Panc1 (cell line): ENCODE results near the gene RBM47. TPM values are rescaled to one million over a fixed set of nuclear protein-coding genes. Genes with fewer than 3 reads are reported as not detected.

Experiments used
- ATAC-seq: fragments of 200-7000 bp; cut with Tn5 transposase; 2 replicates; pipeline ENCODE4 v1.9.1; 2020; ENCODE audit warnings: mild to moderate bottlenecking, moderate library complexity
- BruUV-seq: library from RNA; stranded (reverse); fragments of 400-500 nt; replicated peaks from 2 replicates; lab custom pipeline; 2021; lab: Mats Ljungman, UMichigan
- CTCF ChIA-PET: fragments of 300-600 bp; sonication (Branson Sonifier 250); formaldehyde crosslinking; loops from one replicate; lab custom pipeline; 2022; ENCODE audit warnings: antibody characterized with exemption; lab: Charles Lee
- POLR2A ChIA-PET: fragments of 300-600 bp; sonication (Branson Sonifier 250); formaldehyde crosslinking; loops from one replicate; lab custom pipeline; 2022; ENCODE audit warnings: antibody characterized with exemption; lab: Charles Lee
- DNase-seq: peaks from one replicate; pipeline ENCODE4 v3.0.0-alpha.2; 2010; ENCODE audit warnings: low read depth, low spot score
- H3K27ac ChIP-seq: 2 replicates; pipeline ENCODE4 v1.5.1; 2011; ENCODE audit warnings: mild to moderate bottlenecking, low read length, inconsistent platforms
- H3K27me3 ChIP-seq: fragments of 200-500 bp; sonication (Bioruptor generic); 2 replicates; pipeline ENCODE4 v1.6.0; 2014; ENCODE audit warnings: low read length, inconsistent platforms; ENCODE audit not compliant: control insufficient read depth, insufficient read depth
- H3K36me3 ChIP-seq: fragments of 200-500 bp; sonication (Bioruptor generic); 2 replicates; pipeline ENCODE4 v1.5.1; 2014; ENCODE audit warnings: inconsistent platforms, mild to moderate bottlenecking, low read length, moderate library complexity; ENCODE audit not compliant: control insufficient read depth, insufficient read depth
- H3K4me1 ChIP-seq: 2 replicates; pipeline ENCODE4 v1.5.1; 2011; ENCODE audit warnings: inconsistent platforms, mild to moderate bottlenecking, low read length, moderate library complexity; ENCODE audit not compliant: control insufficient read depth, insufficient read depth
- H3K4me3 ChIP-seq, 2 experiments: 2 replicates each; pipeline ENCODE4 v1.5.1; 2011 to 2012; ENCODE audit warnings: low read depth in 2 of 2, low read length in 2 of 2, mild to moderate bottlenecking in 2 of 2, inconsistent platforms in 1 of 2, moderate library complexity in 1 of 2
- H3K9me3 ChIP-seq: fragments of 200-500 bp; sonication (Bioruptor generic); 2 replicates; pipeline ENCODE4 v1.5.1; 2014; ENCODE audit warnings: low read depth, mild to moderate bottlenecking, inconsistent platforms, low read length, moderate library complexity; ENCODE audit not compliant: control insufficient read depth, insufficient read depth
- POLR2AphosphoS5 ChIP-seq: IDR thresholded peaks from 2 replicates; pipeline ENCODE4 v1.6.1; 2012; ENCODE audit warnings: mild to moderate bottlenecking, low read depth, low read length, moderate library complexity
- SIN3A ChIP-seq: IDR thresholded peaks from 2 replicates; pipeline ENCODE4 v1.6.1; 2012; ENCODE audit warnings: low read depth, mild to moderate bottlenecking, low read length, moderate library complexity, borderline replicate concordance; ENCODE audit not compliant: insufficient read depth
- TCF7L2 ChIP-seq: IDR thresholded peaks from 2 replicates; pipeline ENCODE4 v1.6.1; 2011; ENCODE audit warnings: mild to moderate bottlenecking, low read depth, low read length, inconsistent platforms
- in situ Hi-C: cut with HindIII; loops from 2 replicates; pipeline ENCODE4 v1.10.0; 2016; ENCODE audit warnings: low sequenced_read_pairs, low pct_unique_long_range_greater_than_20kb
- intact Hi-C: fragments of 100-400 bp; cut with micrococcal nuclease; formaldehyde crosslinking; loops from one replicate; pipeline ENCODE4 v1.10.0; 2022; ENCODE audit not compliant: unreplicated experiment
- total RNA-seq: library from RNA; stranded (reverse); gene quantifications from one replicate; pipeline ENCODE4 v1.2.1, GENCODE V29; 2021; ENCODE audit not compliant: unreplicated experiment
- TF ChIP-seq, protein P1 (sequence below): fragments of 450-650 bp; IDR thresholded peaks from 2 replicates; pipeline ENCODE4 v1.5.1; 2017; ENCODE audit warnings: mild to moderate bottlenecking
- TF ChIP-seq, protein P2 (sequence below), 2 experiments: IDR thresholded peaks; 2 replicates each; pipeline ENCODE4 v1.6.1; 2011 to 2012; ENCODE audit warnings: low read depth in 2 of 2, control low read depth in 1 of 2, low read length in 1 of 2, mild to moderate bottlenecking in 1 of 2, moderate library complexity in 1 of 2; ENCODE audit not compliant: insufficient read depth in 1 of 2

Gene RBM47
- total RNA-seq, 1 experiment from 2014 or later: 2.0 TPM

DNA sequence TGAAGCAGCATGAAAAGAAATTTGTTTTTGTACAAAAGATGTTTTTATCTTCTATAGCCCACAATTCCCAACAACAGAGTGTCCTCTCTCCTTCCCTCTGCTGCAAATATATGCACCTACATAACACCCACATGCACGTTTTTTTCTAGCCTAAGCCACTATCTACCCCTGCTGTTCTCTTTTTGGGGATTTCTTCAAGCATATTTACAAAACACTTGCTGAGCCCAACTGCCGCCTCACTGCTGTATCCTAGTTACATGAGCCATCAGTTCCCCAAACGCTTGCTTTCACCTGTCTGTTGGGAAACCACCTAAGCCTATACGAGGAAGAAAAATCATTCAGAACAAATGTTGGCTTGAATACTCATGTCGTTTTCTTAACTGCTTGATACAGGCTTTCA, 167.3 kb downstream of the RBM47 start:
- Histone ChIP-seq H3K27me3 (no peaks in the 10 kb centered on the region), H3K9me3 (no peaks in the 10 kb centered on the region), H3K36me3 (no peaks in the 10 kb centered on the region), H3K27ac (no peak overlapping the region), H3K4me1 (no peaks in the 10 kb centered on the region), H3K4me3 (no peak overlapping the region)
- DNase-seq (no peak), ATAC-seq (no peak)
- BruUV-seq: no TSS peak
- POLR2A ChIA-PET: interaction anchor here (0.7 kb wide), 1 partner anchor 631 kb away, joined by 3 read pairs; no protein-coding TSS in a partner anchor
- intact Hi-C loops (no loop called here), in situ Hi-C loops (no loop called here)
- CTCF ChIA-PET: no interaction called here
- TF ChIP-seq SIN3A (no peak), POLR2AphosphoS5 (no peak), TCF7L2 (no peak)
- TF ChIP-seq, protein P1, sequence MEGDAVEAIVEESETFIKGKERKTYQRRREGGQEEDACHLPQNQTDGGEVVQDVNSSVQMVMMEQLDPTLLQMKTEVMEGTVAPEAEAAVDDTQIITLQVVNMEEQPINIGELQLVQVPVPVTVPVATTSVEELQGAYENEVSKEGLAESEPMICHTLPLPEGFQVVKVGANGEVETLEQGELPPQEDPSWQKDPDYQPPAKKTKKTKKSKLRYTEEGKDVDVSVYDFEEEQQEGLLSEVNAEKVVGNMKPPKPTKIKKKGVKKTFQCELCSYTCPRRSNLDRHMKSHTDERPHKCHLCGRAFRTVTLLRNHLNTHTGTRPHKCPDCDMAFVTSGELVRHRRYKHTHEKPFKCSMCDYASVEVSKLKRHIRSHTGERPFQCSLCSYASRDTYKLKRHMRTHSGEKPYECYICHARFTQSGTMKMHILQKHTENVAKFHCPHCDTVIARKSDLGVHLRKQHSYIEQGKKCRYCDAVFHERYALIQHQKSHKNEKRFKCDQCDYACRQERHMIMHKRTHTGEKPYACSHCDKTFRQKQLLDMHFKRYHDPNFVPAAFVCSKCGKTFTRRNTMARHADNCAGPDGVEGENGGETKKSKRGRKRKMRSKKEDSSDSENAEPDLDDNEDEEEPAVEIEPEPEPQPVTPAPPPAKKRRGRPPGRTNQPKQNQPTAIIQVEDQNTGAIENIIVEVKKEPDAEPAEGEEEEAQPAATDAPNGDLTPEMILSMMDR: no peak
- TF ChIP-seq, protein P2, sequence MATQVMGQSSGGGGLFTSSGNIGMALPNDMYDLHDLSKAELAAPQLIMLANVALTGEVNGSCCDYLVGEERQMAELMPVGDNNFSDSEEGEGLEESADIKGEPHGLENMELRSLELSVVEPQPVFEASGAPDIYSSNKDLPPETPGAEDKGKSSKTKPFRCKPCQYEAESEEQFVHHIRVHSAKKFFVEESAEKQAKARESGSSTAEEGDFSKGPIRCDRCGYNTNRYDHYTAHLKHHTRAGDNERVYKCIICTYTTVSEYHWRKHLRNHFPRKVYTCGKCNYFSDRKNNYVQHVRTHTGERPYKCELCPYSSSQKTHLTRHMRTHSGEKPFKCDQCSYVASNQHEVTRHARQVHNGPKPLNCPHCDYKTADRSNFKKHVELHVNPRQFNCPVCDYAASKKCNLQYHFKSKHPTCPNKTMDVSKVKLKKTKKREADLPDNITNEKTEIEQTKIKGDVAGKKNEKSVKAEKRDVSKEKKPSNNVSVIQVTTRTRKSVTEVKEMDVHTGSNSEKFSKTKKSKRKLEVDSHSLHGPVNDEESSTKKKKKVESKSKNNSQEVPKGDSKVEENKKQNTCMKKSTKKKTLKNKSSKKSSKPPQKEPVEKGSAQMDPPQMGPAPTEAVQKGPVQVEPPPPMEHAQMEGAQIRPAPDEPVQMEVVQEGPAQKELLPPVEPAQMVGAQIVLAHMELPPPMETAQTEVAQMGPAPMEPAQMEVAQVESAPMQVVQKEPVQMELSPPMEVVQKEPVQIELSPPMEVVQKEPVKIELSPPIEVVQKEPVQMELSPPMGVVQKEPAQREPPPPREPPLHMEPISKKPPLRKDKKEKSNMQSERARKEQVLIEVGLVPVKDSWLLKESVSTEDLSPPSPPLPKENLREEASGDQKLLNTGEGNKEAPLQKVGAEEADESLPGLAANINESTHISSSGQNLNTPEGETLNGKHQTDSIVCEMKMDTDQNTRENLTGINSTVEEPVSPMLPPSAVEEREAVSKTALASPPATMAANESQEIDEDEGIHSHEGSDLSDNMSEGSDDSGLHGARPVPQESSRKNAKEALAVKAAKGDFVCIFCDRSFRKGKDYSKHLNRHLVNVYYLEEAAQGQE (IDR thresholded peaks at IDR 0.05; ENCODE audit: insufficient read depth in 1 of 2, low read depth in 2 of 2, low read length in 1 of 2): no peak

DNA sequence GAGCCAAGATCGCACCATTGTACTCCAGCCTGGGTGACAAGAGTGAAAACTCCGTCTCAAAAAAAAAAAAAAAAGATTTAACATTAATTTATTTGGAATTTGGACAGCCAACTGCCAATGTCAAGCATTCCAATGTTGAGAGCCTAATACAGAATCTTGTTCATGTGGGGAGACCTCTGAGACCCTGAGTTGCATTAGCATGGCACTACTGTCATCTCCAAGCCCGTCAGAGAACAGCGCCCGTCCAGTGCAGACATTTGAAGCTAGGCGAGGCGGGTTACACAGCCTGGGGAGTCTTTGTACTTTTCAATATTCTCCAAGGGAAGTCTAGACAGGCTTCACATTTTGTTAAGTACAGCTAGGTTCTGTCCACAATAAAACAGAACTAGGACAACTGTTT, 167.8 kb downstream of the RBM47 start:
- ChIA-PET POLR2A (interaction anchor here (0.7 kb wide), 1 partner anchor 630 kb away, joined by 3 read pairs; no protein-coding TSS in a partner anchor), CTCF (no interaction called here)
- no peaks in the 10 kb centered on the region for H3K4me1 ChIP-seq
- H3K4me3 ChIP-seq: no peak overlapping the region
- no peaks in the 10 kb centered on the region for H3K9me3 ChIP-seq
- in situ Hi-C loops (no loop called here), intact Hi-C loops (no loop called here)
- H3K27me3 ChIP-seq: no peaks in the 10 kb centered on the region
- H3K27ac ChIP-seq: no peak overlapping the region
- DNase-seq: no peak
- no peak for ATAC-seq
- TF ChIP-seq SIN3A (no peak), TCF7L2 (no peak)
- TF ChIP-seq, protein P1: no peak
- H3K36me3 ChIP-seq: no peaks in the 10 kb centered on the region
- BruUV-seq: no TSS peak
